ENCODE results near the gene KCMF1. TPM values are rescaled to one million over a fixed set of nuclear protein-coding genes. Genes with fewer than 3 reads are reported as not detected.

Gene KCMF1
- polyA plus RNA-seq, 2 of the 4 experiments (the other 2 are of a cell fraction), result 77.8 to 221 TPM

DNA sequence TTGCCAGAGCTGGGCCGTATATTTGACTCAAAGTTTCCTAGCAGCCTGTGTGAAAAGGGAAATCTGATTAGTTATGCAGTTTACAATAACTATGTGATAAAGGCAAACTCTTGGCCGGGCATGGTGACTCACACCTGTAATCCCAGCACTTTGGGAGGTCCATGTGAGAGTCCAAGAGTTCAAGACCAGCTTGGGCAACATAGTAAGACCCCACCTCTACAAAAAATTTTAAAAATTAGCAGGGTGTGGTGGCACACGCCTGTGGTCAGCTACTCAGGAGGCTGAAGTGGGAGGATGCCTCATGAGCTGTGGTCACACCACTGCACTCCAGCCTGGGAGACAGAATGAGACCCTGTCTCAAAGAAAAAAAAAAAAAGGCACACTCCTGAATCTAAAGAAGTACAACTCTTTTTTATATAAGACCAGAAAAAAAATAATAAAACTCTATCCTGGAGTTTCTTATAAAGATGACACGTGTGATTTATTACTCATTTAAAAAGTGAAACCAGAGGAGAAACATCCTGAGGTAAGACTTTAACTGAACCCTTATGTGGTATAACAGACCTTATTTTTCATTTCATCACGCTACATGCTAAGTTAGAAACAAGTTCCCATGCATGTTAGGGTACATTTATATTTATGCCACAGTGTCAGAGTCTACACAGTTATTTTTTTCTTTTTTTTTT lies 32.6 kb upstream of the KCMF1 start:
- no peak for FAIRE-seq
- TF ChIP-seq SMC3 (IDR thresholded peaks at IDR 0.05), result no peak
- TF ChIP-seq MYC (IDR thresholded peaks at IDR 0.05; ENCODE audit: borderline replicate concordance, low read length), result no peak
- no peak for TF ChIP-seq FOXS1 (CRISPR knock-in tag; IDR thresholded peaks at IDR 0.05)
- TF ChIP-seq CEBPB (IDR thresholded peaks at IDR 0.05), result peak in 1 of 2 experiments; percentile 6; a peak in 1 of 4 replicates
- TF ChIP-seq FOSL2 (IDR thresholded peaks at IDR 0.05), result no peak
- TF ChIP-seq FOSL2 (CRISPR knock-in tag; IDR thresholded peaks at IDR 0.05), result peak; percentile 69
- no peak for TF ChIP-seq RFX5 (IDR thresholded peaks at IDR 0.05)

GRCh38 chr2:84939426-84940087 lies 31.4 kb upstream of the KCMF1 start:
- ChIA-PET POLR2A (interaction anchor here (1.0 kb wide), 1 partner anchor 14 kb away, joined by 3 read pairs; no protein-coding TSS in a partner anchor), CTCF (interaction anchor here (0.7 to 16.4 kb wide), 5 partner anchors 12 to 92 kb away, joined by 3 to 260 read pairs (median 3); no protein-coding TSS in a partner anchor)
- 0 out of 2 replicates have a peak, but pooled peaks have one; percentile 51 for TF ChIP-seq E2F6 (IDR thresholded peaks at IDR 0.05; ENCODE audit: borderline replicate concordance, low read depth)
- peak; percentile 65 for TF ChIP-seq MAX (IDR thresholded peaks at IDR 0.05)
- TF ChIP-seq, protein P1, sequence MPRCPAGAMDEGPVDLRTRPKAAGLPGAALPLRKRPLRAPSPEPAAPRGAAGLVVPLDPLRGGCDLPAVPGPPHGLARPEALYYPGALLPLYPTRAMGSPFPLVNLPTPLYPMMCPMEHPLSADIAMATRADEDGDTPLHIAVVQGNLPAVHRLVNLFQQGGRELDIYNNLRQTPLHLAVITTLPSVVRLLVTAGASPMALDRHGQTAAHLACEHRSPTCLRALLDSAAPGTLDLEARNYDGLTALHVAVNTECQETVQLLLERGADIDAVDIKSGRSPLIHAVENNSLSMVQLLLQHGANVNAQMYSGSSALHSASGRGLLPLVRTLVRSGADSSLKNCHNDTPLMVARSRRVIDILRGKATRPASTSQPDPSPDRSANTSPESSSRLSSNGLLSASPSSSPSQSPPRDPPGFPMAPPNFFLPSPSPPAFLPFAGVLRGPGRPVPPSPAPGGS (IDR thresholded peaks at IDR 0.05), result no peak
- 0 out of 3 replicates have a peak overlapping the region, but pooled peaks have one; percentile 11 for H3K4me2 ChIP-seq
- WGBS (ENCODE audit: missing lambda C conversion rate), result 82% methylated on average over 9 of the region's 9 CpGs
- peak overlapping the region in 1 of 2 experiments; percentile 43; a peak in 4 of 6 replicates for H3K27ac ChIP-seq
- peak in 1 of 2 experiments; percentile 49 for DNase-seq (ENCODE audit: low read depth in 1 of 2, low spot score in 1 of 2)
- no peak for FAIRE-seq
- H3K9me3 ChIP-seq, result no peaks in the 10 kb centered on the region
- peaks cover 15% of the 10 kb centered on the region for H3K4me1 ChIP-seq
- H3K4me3 ChIP-seq, result no peak overlapping the region
- peak in 1 of 2 experiments; percentile 39; a peak in 3 of 6 replicates for ATAC-seq

More for the DNA sequence above, 32.6 kb upstream of the KCMF1 start:
- ChIA-PET POLR2A (interaction anchor here (0.6 to 1.4 kb wide), 2 partner anchors 9 to 12 kb away, joined by 3 read pairs; no protein-coding TSS in a partner anchor), CTCF (interaction anchor here (0.5 to 16.4 kb wide), 7 partner anchors 8 to 76 kb away, joined by 3 to 260 read pairs (median 4); no protein-coding TSS in a partner anchor)
- peak; percentile 22 to 74; a peak in 3 of 6 replicates for ATAC-seq
- Histone ChIP-seq H3K4me3 (no peak overlapping the region), H3K4me1 (peaks cover 15% of the 10 kb centered on the region), H3K9me3 (no peaks in the 10 kb centered on the region), H3K27ac (0 out of 6 replicates have a peak overlapping the region, but pooled peaks of 1 of the 2 experiments have one; percentile 19), H3K4me2 (no peak overlapping the region)
- WGBS (ENCODE audit: missing lambda C conversion rate), result 53% methylated on average over 5 of the region's 5 CpGs
- DNase-seq (ENCODE audit: low read depth in 1 of 2, low spot score in 1 of 2), result peak in 1 of 2 experiments; percentile 79

- ATAC-seq (no peak), FAIRE-seq (no peak), DNase-seq (ENCODE audit: low read depth in 1 of 2, low spot score in 1 of 2) (no peak)
- no peak overlapping the region for H3K4me2 ChIP-seq
- TF ChIP-seq, protein P1 (IDR thresholded peaks at IDR 0.05), result no peak
- TF ChIP-seq, protein P2, sequence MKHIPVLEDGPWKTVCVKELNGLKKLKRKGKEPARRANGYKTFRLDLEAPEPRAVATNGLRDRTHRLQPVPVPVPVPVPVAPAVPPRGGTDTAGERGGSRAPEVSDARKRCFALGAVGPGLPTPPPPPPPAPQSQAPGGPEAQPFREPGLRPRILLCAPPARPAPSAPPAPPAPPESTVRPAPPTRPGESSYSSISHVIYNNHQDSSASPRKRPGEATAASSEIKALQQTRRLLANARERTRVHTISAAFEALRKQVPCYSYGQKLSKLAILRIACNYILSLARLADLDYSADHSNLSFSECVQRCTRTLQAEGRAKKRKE (CRISPR knock-in tag; IDR thresholded peaks at IDR 0.05; ENCODE audit: low read depth), result no peak
- TF ChIP-seq HES2 (IDR thresholded peaks at IDR 0.05), result no peak
- no peak for TF ChIP-seq MAFK (IDR thresholded peaks at IDR 0.05; ENCODE audit: partially characterized antibody)
- no peak for TF ChIP-seq USF2 (IDR thresholded peaks at IDR 0.05)
- no peak for TF ChIP-seq E2F6 (IDR thresholded peaks at IDR 0.05; ENCODE audit: borderline replicate concordance, low read depth)
- no peak for TF ChIP-seq HOXB13 (CRISPR knock-in tag; IDR thresholded peaks at IDR 0.05; ENCODE audit: low read depth)
- no peak for TF ChIP-seq CEBPB (IDR thresholded peaks at IDR 0.05)
- TF ChIP-seq ZC3H11A (IDR thresholded peaks at IDR 0.05), result no peak
- TF ChIP-seq FOSL2 (IDR thresholded peaks at IDR 0.05), result no peak
- TF ChIP-seq FOSL2 (CRISPR knock-in tag; IDR thresholded peaks at IDR 0.05), result no peak
- no peak; the same call in 1 of the 2 replicates for TF ChIP-seq MAX (IDR thresholded peaks at IDR 0.05)
- TF ChIP-seq ZNF302 (CRISPR knock-in tag; IDR thresholded peaks at IDR 0.05), result no peak
- no peak for TF ChIP-seq CHD2 (IDR thresholded peaks at IDR 0.05; ENCODE audit: low read length, partially characterized antibody)
- no peak for TF ChIP-seq EP300 (IDR thresholded peaks at IDR 0.05)
- TF ChIP-seq NFE2L2 (conservative IDR thresholded peaks at IDR 0.05; ENCODE audit: low read length), result no peak
- no peak for TF ChIP-seq NPAS2 (CRISPR knock-in tag; IDR thresholded peaks at IDR 0.05; ENCODE audit: borderline replicate concordance)
- ChIA-PET CTCF (interaction anchor here (0.6 to 16.4 kb wide), 7 partner anchors 12 to 58 kb away, joined by 3 to 260 read pairs (median 3); no protein-coding TSS in a partner anchor), POLR2A (interaction anchor here (1.0 kb wide), 1 partner anchor 14 kb away, joined by 3 read pairs; no protein-coding TSS in a partner anchor)
- whole genome bisulfite sequencing (ENCODE audit: missing lambda C conversion rate), result 89% methylated on average over 3 of the region's 3 CpGs
- H3K4me3 ChIP-seq, result no peak overlapping the region
- H3K4me1 ChIP-seq, result peaks cover 20% of the 10 kb centered on the region
- no peaks in the 10 kb centered on the region for H3K9me3 ChIP-seq
- H3K27ac ChIP-seq, result peak overlapping the region in 1 of 2 experiments; percentile 43; a peak in 4 of 6 replicates
Observed at GRCh38 chr2:84940088-84940470, 30.9 kb upstream of the KCMF1 start.
